GM12873 (cell line): ENCODE measurements around the gene BTBD8.

Source experiments
- CTCF ChIP-seq: IDR thresholded peaks from 2 replicates; pipeline ENCODE4 v1.5.1; 2012; ENCODE audit warnings: low read depth, mild to moderate bottlenecking, moderate library complexity, low read length, control low read depth; ENCODE audit not compliant: insufficient read depth; ENCODE audit errors: missing control alignments

The BTBD8 gene

GRCh38 chr1:92219028-92219427 is 138.9 kb downstream of the BTBD8 start:
- TF ChIP-seq CTCF = no peak

- TF ChIP-seq CTCF = no peak
Measured at GRCh38 chr1:92228401-92228800, 148.3 kb downstream of the BTBD8 start.

GRCh38 chr1:92230736-92231135 is 150.6 kb downstream of the BTBD8 start:
- TF ChIP-seq CTCF = no peak
